Fibroblast of mammary gland (primary cell): ENCODE data around the gene ITGAV.

Experiments used
- DNase-seq: peaks from one replicate; pipeline ENCODE4 v3.0.0-alpha.2; 2010; ENCODE audit warnings: low read depth
- H3K4me3 ChIP-seq: 2 replicates; pipeline ENCODE4 v1.5.1; 2011; ENCODE audit warnings: low read depth, mild to moderate bottlenecking, low read length, moderate library complexity; ENCODE audit not compliant: control insufficient read depth
- TF ChIP-seq, protein P1 (sequence below): conservative IDR thresholded peaks from 2 replicates; pipeline ENCODE4 v1.5.1; 2011; ENCODE audit warnings: low read depth, low read length, inconsistent platforms; ENCODE audit not compliant: control insufficient read depth, insufficient read depth

The ITGAV gene

DNA sequence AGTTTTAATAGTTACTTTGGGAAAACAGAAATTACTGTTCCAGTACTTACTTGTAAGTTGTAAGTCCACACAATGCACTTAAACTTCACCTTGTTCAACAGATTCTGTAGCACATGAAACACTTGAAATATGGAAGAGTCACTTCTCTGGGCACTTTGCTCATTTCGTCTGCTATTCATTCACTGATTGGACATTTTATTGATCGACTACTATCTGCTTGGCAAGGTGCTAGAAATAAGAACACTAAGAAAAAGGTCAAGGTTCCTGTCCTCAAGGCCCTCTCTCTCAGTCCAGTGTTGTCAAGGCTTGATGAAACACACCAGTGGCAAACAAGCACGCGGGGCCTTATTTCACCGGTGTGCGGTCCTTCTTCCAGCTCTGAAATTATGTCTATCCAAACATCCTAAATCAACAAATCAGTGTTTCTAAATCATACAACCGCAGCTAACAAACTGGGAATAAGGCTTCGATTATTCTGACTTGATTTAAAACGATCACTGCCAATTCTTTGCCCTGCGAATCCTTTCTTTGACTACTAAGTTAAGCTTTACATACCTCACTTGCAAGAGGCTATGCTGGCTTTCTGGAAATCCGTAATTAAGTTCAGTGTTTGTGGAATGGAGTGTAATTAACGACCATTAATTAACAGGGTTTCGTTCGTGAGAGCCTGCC is 780 bp upstream of the ITGAV start:
- DNase-seq, result no peak
- TF ChIP-seq, protein P1, sequence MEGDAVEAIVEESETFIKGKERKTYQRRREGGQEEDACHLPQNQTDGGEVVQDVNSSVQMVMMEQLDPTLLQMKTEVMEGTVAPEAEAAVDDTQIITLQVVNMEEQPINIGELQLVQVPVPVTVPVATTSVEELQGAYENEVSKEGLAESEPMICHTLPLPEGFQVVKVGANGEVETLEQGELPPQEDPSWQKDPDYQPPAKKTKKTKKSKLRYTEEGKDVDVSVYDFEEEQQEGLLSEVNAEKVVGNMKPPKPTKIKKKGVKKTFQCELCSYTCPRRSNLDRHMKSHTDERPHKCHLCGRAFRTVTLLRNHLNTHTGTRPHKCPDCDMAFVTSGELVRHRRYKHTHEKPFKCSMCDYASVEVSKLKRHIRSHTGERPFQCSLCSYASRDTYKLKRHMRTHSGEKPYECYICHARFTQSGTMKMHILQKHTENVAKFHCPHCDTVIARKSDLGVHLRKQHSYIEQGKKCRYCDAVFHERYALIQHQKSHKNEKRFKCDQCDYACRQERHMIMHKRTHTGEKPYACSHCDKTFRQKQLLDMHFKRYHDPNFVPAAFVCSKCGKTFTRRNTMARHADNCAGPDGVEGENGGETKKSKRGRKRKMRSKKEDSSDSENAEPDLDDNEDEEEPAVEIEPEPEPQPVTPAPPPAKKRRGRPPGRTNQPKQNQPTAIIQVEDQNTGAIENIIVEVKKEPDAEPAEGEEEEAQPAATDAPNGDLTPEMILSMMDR, result no peak
- H3K4me3 ChIP-seq, result peak overlapping the region; percentile 90

DNA sequence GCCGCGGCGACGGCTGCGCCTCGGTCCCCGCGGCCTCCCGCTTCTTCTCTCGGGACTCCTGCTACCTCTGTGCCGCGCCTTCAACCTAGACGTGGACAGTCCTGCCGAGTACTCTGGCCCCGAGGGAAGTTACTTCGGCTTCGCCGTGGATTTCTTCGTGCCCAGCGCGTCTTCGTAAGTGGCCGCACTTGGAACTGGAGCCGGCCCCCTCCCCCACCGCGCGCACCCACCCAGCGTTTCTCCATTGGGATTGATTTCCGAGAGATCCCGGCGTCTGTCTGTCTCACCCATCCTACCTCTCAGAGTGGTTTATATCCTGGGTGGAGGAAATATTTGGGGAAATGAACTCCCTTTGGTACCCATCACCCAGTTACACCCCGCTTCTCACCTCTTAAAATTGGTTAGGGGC is 498 bp downstream of the ITGAV start:
- DNase-seq, result no peak
- TF ChIP-seq, protein P1, result no peak
- peak overlapping the region; percentile 90 for H3K4me3 ChIP-seq

DNA sequence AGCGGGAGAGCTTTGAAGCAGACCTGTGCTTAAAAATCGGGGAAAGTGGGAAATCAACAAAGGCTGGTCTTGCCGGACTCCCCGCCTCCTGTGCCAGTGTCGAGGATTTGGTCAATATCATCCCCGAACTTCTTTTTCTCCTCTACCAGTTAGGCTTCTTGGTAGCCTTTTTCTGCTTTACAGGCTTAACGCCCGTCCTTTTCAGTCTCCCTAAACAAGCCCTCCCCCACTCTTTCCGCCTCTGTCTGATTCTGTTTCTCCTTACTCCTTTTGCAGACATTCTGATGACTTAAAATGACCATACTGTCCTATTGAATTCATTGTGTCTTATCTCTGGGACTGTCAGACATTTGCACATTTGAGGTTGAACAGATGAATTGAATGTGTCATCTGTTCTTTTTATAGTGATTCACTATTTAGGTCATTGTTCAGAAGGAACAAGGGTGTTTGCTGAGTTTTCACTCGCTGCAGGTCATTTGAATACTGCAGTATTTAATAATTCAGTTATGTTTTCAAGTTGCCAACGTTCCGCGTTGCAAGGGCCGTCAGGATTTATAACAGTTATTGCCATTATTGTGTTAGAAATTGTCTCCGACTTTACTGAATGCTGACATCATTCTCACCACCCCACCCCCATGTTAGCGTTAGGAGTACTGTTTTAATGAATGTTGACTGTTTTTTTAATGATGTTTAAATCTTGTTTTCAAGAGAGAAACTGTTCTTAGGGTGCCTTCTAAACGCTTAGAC is 1.1 kb downstream of the ITGAV start:
- peak overlapping the region; percentile 90 for H3K4me3 ChIP-seq
- DNase-seq, result peak; percentile 75
- TF ChIP-seq, protein P1, result no peak

DNA sequence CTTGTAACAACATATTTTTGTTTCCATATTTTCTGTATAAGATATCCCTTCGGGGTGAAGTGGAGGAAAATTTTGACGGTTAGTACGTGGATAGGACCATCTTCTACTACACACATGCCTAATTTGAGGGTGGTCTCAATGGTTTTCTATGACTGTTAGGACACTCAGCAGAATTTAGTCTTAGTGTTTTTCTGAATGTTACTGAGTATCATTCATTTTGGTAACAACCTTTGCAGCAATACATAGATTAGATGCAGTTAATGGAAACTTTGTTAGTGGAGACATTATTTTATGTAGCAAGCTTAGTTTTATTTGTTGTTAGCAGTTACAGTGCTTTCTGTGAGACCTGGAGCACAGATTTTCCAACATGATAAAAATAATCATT is 1.6 kb downstream of the ITGAV start:
- H3K4me3 ChIP-seq, result peak overlapping the region; percentile 90
- DNase-seq, result no peak
- TF ChIP-seq, protein P1, result no peak

DNA sequence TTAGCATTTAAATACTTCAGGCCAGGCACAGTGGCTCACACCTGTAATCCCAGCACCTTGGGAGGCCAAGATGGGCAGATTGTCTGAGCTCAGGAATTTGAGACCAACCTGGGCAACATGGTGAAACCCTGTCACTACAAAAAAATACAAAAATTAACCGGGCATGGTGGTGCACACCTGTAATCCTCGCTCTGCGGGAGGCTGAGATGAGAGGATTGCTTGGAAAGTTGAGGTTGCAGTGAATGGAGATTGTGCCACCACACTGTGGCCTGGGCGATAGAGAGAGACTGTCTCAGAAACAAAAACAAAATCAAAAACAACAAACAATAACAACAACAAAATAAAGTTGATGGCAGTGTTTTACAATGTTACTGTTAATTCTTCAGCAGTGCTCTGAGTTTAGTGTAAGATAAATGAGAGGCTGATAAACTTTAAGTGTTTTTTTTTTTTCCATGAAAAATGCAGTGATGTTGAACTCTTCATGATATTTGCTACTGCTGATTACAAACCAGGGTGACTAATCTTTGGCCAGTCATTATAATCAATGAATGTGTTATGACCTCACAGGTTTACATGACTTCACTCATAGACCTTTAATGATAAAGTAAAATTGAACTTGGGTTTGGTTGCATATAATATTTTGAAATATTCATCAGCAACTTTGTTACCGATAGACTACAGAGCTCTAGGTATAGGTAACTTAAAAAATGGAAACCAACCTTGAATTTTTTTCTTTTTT is 2.5 kb downstream of the ITGAV start:
- peak; percentile 52 for DNase-seq
- no peak overlapping the region for H3K4me3 ChIP-seq
- TF ChIP-seq, protein P1, result no peak

DNA sequence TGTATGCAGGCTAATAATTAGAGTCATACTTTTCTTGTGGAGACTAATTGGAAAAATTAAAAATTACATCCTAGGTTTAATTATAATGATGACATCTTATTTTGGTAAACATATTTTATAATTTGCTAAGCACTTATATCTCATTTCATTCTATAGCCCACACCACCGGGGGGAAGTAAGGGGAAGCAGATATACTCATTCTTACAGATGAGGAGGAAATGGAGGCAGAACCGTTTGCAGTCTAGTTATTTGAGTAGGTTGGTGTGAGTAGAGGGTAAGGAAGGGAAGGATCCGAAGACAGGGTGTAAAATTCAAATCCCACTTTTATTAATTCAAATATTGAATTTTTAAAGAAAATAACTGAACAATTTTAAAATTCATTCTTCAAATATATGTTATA is 3.7 kb downstream of the ITGAV start:
- no peak overlapping the region for H3K4me3 ChIP-seq
- TF ChIP-seq, protein P1, result no peak
- no peak for DNase-seq
